ENCODE results near the gene TEAD3. TPM values are rescaled to one million over a fixed set of nuclear protein-coding genes. Genes with fewer than 3 reads are reported as not detected.

TEAD3 gene
- total and polyA plus RNA-seq, 12 donors, result 27.9 to 54.4 (median 34.4) TPM

- DNase-seq (no peak), ATAC-seq (peak in 5 of 8 donors; percentile 1 to 23 (median 4))
- Histone ChIP-seq H3K27me3 (peaks cover 0 to 54% (median 0%) of the 10 kb centered on the region in 7 donors), H3K27ac (peak overlapping the region; percentile 21 to 97 (median 89)), H3K4me3 (peak overlapping the region in 6 of 10 donors; percentile 32 to 48 (median 39)), H3K36me3 (peaks cover 0 to 6% (median 0%) of the 10 kb centered on the region in 9 donors), H3K9me3 (no peaks in the 10 kb centered on the region), H3K4me1 (peaks cover 32 to 99% (median 84%) of the 10 kb centered on the region in 9 donors)
- intact Hi-C loops (cut with DNase I), result no loop called here
- 36 to 45% methylated on average over 8 of the region's 8 CpGs for WGBS, 2 donors
- TF ChIP-seq, protein P1, sequence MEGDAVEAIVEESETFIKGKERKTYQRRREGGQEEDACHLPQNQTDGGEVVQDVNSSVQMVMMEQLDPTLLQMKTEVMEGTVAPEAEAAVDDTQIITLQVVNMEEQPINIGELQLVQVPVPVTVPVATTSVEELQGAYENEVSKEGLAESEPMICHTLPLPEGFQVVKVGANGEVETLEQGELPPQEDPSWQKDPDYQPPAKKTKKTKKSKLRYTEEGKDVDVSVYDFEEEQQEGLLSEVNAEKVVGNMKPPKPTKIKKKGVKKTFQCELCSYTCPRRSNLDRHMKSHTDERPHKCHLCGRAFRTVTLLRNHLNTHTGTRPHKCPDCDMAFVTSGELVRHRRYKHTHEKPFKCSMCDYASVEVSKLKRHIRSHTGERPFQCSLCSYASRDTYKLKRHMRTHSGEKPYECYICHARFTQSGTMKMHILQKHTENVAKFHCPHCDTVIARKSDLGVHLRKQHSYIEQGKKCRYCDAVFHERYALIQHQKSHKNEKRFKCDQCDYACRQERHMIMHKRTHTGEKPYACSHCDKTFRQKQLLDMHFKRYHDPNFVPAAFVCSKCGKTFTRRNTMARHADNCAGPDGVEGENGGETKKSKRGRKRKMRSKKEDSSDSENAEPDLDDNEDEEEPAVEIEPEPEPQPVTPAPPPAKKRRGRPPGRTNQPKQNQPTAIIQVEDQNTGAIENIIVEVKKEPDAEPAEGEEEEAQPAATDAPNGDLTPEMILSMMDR (IDR thresholded peaks at IDR 0.05), result no peak
Measured at GRCh38 chr6:35490821-35491557, 5.9 kb downstream of the TEAD3 start.

DNA sequence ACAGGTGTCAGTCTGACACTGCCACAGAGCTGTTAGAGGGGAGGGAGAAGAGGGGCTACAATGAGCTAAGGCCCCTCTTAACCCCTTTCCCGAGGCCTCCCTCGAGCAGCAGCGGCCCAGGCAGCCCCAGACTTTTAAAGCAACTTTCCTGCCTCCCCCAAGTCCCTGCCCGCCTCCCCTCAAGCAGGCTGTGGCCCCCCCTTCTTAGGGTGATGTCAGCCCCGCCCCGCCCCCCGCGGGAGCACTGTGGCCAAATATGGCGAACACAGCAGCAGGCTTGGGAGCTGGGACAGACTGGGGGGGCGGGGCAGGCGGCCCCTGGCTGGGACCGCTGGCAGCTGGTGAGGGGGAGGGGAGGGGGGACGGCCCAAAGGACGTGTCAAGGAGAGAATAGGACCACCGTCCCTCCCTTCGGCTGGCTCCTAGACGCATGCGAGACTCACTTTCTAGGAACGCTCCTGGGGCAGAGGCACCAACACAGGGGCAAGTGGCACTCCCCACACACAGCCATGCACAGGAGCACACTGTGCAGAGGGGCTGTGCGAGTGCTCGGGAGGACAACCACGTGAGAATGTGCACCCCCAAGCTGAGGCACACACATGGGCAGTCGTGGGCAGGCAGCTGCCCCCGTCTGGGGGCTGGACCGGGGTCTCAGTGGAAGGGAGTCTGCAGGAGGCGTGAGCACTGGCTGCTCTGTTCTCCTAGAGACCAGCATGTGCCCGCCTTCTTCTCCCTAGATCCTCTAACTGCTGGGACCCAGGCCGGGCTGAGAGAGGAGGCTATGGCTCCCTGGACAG, 6.7 kb downstream of the TEAD3 start:
- Histone ChIP-seq H3K4me1 (peaks cover 32 to 99% (median 85%) of the 10 kb centered on the region in 9 donors), H3K27ac (peak overlapping the region; percentile 21 to 97 (median 89)), H3K4me3 (peak overlapping the region in 9 of 10 donors; percentile 16 to 48 (median 35)), H3K36me3 (peaks cover 0 to 6% (median 0%) of the 10 kb centered on the region in 9 donors), H3K9me3 (no peaks in the 10 kb centered on the region), H3K27me3 (peaks cover 0 to 46% (median 0%) of the 10 kb centered on the region in 7 donors)
- WGBS, 2 donors, result 6 to 15% methylated on average over 27 to 28 of the region's 28 CpGs
- TF ChIP-seq, protein P1 (IDR thresholded peaks at IDR 0.05), result no peak
- intact Hi-C loops (cut with DNase I), result no loop called here
- peak; percentile 64 to 85 (median 80) for ATAC-seq
- peak; percentile 85 to 90 for DNase-seq

DNA sequence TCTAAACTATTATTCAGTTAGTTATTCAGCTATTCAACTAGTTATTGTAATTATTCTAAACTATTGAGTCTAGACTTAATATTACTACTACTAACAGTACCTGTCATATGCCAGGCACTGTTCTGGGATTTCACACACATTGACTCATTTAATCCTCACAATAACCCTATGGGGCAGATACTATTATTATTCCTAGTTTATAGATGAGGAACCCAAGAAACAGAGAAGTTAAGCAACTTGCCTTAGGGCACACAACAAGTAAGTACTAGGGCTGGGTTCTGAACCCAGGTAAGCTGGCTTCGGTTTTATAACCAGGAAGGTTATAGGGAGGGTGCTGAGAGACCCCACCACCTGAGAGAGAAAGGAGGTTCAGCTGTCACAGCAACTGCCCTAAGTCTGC, 7.8 kb downstream of the TEAD3 start:
- no peak for DNase-seq
- WGBS, 2 donors, result 79 to 94% methylated on average over 1 of the region's 1 CpG

DNA sequence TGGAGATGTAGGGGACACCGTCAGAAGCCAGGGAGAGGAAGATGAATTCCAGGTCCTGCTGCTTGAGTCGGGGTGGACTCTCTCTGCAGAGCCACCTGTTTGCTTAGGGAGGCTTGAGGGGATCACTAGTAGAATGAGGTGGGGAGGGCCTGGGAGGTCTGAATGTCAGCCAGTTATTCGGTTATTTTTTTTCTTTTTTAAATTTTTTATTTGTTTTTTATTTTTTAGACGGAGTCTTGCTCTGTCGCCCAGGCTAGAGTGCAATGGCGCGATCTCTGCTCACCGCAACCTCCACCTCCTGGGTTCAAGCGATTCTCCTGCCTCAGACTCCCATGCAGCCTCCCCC, 8.4 kb downstream of the TEAD3 start:
- 71 to 80% methylated on average over 9 of the region's 9 CpGs for WGBS, 2 donors
- TF ChIP-seq, protein P1 (IDR thresholded peaks at IDR 0.05), result no peak
- Histone ChIP-seq H3K4me1 (peaks cover 27 to 89% (median 72%) of the 10 kb centered on the region in 9 donors), H3K27me3 (peaks cover 0 to 35% (median 0%) of the 10 kb centered on the region in 7 donors), H3K27ac (peak overlapping the region in 8 of 10 donors; percentile 36 to 97 (median 78)), H3K4me3 (no peak overlapping the region), H3K9me3 (no peaks in the 10 kb centered on the region), H3K36me3 (peaks cover 0 to 14% (median 0%) of the 10 kb centered on the region in 9 donors)
- intact Hi-C loops (cut with DNase I), result no loop called here
- ATAC-seq (no peak), DNase-seq (no peak)

More for the DNA sequence above, 7.8 kb downstream of the TEAD3 start:
- H3K4me1 ChIP-seq, result peaks cover 28 to 95% (median 77%) of the 10 kb centered on the region in 9 donors
- peaks cover 0 to 37% (median 0%) of the 10 kb centered on the region in 7 donors for H3K27me3 ChIP-seq
- H3K4me3 ChIP-seq, result no peak overlapping the region
- intact Hi-C loops (cut with DNase I), result no loop called here
- peaks cover 0 to 8% (median 0%) of the 10 kb centered on the region in 9 donors for H3K36me3 ChIP-seq
- ATAC-seq, result no peak
- no peaks in the 10 kb centered on the region for H3K9me3 ChIP-seq
- peak overlapping the region in 8 of 10 donors; percentile 49 to 97 (median 90) for H3K27ac ChIP-seq
- TF ChIP-seq, protein P1 (IDR thresholded peaks at IDR 0.05), result no peak

All from heart right ventricle (tissue), 16 donors.